Activated CD8-positive, alpha-beta memory T cell treated with anti-CD3 and anti-CD28 coated beads, Interleukin-2, amount 50 U/mL, for 1 hour (primary cell): ENCODE results near the gene LRRC70.
"Not testable (repeated sequence)": the region's sequence is repeated elsewhere in the genome, so short reads cannot be mapped to it uniquely, and the experiment has no call there.

Experiments
- DNase-seq: peaks from one replicate; pipeline ENCODE4 v3.0.0-alpha.2; 2020; ENCODE audit errors: extremely low read depth

Gene LRRC70

DNA sequence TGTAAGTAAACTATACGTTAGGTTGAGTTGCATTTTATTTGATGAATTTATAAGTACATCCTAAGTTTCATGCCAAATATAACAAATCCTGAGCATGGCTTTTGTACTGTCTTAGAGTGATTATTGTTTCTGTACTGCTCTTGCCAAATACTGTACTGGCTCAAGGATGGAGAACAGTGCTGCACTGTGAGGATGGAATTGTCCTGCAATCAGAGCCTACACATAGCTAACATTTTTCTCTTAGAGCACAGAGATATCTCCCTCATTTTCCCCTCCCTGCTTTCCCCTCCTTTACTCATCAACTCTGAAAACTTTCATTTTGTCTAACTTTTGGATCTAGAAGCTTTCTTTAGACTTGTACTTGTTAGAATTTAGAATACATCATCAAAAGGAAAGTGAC, 28.3 kb downstream of the LRRC70 start:
- no peak for DNase-seq

DNA sequence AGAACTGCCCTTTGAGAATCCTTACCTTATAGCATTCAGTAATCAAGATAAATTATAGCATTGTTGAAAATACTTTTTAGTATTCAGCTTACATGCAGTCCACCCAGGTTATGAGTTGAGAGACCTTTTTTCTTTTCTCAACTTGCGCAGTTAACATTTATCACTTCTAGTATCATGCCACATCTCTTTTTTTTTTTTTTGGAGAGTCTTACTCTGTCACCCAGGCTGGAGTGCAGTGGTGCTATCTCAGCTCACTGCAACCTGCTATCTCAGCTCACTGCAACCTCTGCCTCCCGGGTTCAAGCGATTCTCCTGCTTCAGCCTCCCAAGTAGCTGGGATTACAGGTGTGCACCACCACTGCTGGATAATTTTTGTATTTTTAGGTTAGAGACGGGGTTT, 29.0 kb downstream of the LRRC70 start:
- DNase-seq = no peak

DNA sequence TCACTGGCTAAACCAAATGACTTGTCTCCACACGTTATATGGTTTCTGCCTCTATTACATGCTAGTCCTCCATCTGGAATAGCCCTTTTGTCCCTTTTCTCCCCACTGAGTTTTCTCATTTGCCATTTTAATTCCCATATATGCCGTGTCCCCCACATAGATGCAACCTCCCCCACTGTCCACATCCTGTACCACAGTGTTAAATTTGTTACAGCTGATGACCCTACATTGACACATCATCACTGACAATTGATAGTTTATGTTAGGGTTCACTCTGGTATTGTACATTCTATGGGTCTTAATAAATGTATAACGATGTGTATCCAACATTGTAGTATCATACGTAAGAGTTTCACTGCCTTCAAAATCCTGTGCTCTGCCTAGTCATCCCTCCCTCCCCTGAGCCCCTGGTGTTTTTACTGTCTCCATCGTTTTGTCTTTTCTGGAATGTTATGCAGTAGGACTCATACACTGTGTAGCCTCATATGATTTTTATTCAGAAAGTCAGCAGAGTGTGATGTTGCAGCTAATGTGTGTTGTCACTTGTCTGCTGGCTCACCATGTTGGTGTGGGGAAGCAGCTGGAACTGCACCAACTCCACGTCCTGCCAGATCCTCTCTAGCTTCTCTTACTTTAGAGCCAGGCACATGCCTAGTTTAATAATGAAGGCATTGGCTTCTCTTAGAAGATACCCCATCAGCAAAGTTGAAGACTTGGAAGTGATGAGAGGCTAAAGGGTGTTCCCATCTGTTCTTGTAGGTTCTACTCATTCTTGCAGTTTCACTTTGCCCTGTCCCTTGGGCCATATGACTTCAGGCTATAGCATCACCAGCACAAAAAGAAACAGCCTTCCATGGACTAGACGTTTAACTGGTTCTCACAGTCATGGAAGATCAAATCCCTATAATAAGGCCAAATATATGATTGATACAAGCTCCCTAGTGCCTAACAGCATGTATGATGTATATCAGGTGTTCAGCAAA, 30.2 kb downstream of the LRRC70 start:
- no peak for DNase-seq

DNA sequence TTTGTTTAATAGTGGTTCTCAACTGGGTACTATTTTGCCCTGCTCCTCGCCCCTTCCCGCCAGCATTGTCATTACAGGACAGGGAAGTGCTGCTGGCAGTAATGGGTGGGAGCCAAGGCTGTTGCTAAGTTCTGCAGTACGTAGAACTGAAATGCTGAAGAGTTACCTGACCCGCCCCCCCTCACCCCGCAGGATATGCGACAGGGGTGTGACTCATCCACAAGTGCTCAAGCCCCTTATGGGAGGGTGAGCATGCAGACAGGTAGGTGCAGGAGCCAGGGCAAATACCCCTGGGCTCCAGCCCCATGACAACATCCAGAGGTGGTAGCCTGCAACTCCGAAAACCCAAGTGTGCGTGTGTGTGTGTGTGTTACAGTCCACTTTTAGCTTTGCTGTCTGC, 35.7 kb downstream of the LRRC70 start:
- no peak for DNase-seq

DNA sequence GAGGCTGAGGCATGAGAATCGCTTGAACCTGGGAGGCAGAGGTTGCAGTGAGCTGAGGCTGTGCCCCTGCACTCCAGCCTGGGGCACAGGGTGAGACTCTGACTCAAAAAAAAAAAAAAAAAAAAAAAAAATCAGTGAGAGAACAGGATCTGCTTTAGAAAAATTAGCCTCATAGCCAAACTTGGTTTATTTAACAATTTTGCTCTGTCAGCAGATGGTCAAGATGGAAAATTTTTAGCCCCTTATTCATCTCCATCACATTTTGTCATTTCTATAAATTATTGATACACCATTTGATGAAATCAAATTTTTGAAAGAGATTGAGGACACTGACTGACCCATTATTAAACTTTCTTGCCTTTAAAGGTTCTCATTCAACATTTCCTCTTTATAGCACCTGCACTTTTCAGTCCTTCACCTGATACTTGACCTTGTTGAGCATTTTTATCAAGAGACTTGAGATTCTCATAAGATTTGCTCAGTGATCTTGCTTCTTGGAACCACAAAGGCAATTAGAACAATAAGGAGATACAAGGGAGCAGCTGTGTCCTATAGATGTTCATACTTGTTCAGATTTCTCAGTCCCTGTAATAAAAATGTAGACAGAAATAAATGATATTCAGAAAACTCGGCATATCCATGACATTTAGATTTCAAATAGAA, 38.1 kb downstream of the LRRC70 start:
- no peak for DNase-seq

DNA sequence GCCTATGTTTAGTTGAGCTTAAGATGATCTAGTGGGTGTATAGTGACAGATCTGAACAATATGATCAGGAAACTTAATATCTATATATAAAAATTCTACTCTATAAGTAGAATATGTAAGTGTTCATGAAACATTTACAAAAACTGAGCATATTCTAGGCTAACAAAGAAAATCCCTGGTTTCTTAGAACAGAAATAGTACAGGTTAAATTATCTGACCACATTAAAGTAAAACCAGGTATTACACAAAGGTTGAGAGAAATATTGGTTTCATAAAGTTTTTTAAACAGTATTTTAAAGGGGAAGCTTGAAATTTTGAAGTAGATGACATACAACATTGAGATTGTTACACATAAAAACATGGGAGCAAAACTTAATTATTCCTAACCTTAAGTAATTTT, 39.3 kb downstream of the LRRC70 start:
- no peak for DNase-seq

DNA sequence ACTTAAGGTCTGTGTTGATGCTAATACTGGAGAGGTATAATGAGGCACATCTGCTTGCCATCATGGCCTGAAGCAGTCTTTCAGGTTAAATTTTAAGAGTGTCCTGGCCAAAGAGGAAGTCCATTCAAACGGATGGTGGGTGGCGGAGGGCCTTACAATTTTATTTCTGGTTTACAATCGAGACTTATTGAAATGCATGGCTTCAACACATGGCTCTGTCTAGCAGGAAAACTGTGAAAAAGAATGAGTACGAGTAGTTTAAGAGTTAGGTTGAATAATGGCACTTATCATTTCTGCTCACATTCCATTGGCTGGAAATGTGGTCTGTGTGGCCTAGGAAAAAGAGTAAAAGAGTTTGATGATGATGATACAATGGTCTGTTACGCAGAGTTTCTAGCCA, 42.1 kb downstream of the LRRC70 start:
- DNase-seq = no peak

DNA sequence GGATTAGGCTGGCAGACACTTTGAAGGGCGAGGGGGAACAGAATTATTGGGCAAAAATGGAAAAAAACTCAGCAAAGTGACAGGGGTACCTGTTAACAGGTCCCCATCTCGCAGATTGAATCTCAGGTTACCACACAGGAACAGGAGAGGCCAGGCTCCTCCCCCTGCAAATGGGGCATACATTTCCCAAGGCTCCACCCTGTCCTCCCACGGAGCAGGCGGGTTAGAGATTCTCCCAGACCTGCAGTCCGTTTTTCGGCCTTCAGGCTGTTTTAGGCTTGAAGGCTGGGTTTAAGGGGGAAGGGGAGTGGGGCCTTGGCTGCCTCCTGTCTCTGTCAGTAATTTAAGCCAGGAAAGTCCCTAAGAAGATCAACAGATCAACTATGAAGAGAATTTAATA, 42.7 kb downstream of the LRRC70 start:
- no peak for DNase-seq

DNA sequence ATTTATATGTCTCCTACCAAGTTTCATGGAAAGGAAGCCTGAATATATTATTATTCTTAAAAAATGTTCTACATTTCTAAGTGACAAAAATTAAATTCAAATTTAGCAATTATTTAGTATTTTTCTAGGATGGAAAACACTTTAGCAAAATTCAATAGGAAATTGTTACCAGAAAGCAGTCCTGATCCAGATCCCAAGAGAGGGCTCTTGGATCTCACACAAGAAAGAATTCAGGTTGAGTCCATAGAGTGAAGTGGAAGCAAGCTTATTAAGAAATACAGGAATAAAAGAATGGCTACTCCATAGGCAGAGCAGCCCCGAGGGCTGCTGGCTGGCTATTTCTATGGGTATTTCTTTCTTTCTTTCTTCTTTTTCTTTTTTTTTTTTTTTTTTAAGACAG, 44.7 kb downstream of the LRRC70 start:
- DNase-seq = no peak

DNA sequence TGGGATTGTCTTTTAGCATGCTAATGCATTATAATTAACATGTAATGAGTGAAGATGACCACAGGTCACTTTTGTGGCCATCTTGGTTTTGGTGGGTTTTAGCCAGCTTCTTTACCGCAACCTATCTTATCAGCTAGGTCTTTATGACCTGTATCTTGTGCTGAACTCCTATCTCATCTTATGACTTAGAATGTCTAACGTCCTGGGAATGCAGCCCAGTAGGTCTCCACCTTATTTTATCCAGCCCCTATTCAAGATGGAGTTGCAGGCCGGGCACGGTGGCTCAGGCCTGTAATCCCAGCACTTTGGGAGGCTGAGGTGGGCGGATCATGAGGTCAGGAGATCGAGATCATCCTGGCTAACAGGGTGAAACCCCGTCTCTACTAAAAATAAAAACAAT, 45.8 kb downstream of the LRRC70 start:
- not testable (repeated sequence) for DNase-seq

DNA sequence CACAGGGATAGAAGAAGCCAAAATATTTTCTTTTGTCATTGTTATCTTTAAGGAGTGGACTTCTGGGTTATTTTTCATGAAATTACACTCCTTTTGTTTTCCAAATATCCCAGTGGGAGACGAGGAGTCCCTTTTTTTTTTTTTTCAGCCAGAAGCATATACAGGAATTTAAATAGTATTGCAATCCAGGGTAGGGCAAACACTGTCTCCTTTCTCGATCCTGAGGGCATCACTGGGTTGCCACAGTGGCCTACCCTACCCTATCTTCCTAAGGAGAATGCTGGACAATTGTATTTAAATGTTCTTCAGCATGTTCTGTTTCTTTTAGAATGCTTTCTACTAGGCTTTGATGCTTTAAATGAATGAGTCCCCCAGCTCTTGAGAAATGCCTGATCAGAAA, 47.9 kb downstream of the LRRC70 start:
- DNase-seq = no peak

DNA sequence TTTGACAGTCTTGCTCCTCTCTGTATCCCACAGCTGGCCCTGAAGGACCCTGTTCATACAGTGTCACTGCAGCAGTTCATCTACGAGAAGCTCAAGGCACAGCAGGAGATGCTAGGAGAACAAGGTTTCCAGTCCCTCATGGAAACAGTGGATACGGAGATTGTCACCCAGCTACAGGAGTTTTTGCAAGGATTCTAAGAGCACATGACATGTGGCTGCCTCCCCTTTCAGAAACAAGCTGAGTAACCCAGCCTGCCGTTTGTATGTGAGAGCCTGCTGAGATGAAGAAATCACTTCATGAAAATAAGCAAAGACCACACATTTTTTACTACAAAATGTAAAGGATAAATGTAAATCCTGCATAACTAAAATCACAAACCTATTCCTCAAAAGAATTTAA, 48.5 kb downstream of the LRRC70 start:
- no peak for DNase-seq

DNA sequence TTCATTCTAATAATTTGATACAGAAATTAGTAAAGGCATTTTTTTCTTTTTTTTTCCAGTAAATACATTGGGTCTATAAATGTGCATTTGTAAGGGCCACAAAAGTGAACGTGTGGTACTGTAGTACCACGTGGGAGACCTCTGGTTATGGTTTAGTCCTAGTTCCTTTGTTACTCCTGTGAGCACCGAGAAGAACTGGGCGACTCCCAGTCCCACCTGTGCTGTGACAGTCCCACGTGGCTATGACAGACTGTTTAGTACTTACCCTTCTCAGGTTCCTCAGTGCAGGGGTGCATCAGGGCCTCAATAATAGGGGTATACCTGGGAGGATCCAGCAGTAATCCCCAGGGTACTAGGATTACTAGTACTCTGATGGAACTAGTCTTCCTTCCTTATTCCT, 49.3 kb downstream of the LRRC70 start:
- DNase-seq = no peak
